NCI-H2196 treated with DMSO at 0.1 percent for 48 hours (cell line): ENCODE results near the gene HSD17B2.

Source experiments
- DNase-seq: peaks from one replicate; lab custom pipeline; 2025; ENCODE audit not compliant: unreplicated experiment; lab: John Stamatoyannopoulos, UW

Gene HSD17B2

GRCh38 chr16:82017911-82018568, 17.0 kb upstream of the HSD17B2 start:
- DNase-seq = no peak

GRCh38 chr16:82019535-82019934, 15.5 kb upstream of the HSD17B2 start:
- no peak for DNase-seq

- DNase-seq = no peak
These were observed 15.0 kb upstream of the HSD17B2 start for GRCh38 chr16:82020051-82020450.

- no peak for DNase-seq
These were observed 11.8 kb upstream of the HSD17B2 start for GRCh38 chr16:82023206-82023605.

GRCh38 chr16:82024316-82024715, 10.7 kb upstream of the HSD17B2 start:
- DNase-seq = no peak

GRCh38 chr16:82024883-82025282, 10.2 kb upstream of the HSD17B2 start:
- no peak for DNase-seq

- DNase-seq = no peak
These were observed 7.4 kb upstream of the HSD17B2 start for GRCh38 chr16:82027629-82028064.

GRCh38 chr16:82031116-82032084, 3.7 kb upstream of the HSD17B2 start:
- no peak for DNase-seq

- no peak for DNase-seq
These were observed 2.0 kb upstream of the HSD17B2 start for GRCh38 chr16:82033006-82033405.

GRCh38 chr16:82033683-82034300, 1.3 kb upstream of the HSD17B2 start:
- no peak for DNase-seq

- DNase-seq = no peak
These were observed 2.2 kb downstream of the HSD17B2 start for GRCh38 chr16:82037251-82037650.

- DNase-seq = no peak
These were observed 2.6 kb downstream of the HSD17B2 start for GRCh38 chr16:82037666-82038065.

GRCh38 chr16:82040296-82040695, 5.2 kb downstream of the HSD17B2 start:
- no peak for DNase-seq

GRCh38 chr16:82041542-82041941, 6.5 kb downstream of the HSD17B2 start:
- no peak for DNase-seq

GRCh38 chr16:82042144-82042543, 7.1 kb downstream of the HSD17B2 start:
- DNase-seq = no peak

- no peak for DNase-seq
These were observed 7.8 kb downstream of the HSD17B2 start for GRCh38 chr16:82042846-82043245.

GRCh38 chr16:82043680-82044584, 8.9 kb downstream of the HSD17B2 start:
- DNase-seq = no peak

GRCh38 chr16:82044585-82044911, 9.5 kb downstream of the HSD17B2 start:
- no peak for DNase-seq

GRCh38 chr16:82045465-82045864, 10.4 kb downstream of the HSD17B2 start:
- no peak for DNase-seq

GRCh38 chr16:82046541-82046940, 11.5 kb downstream of the HSD17B2 start:
- DNase-seq = no peak

- DNase-seq = no peak
These were observed 11.9 kb downstream of the HSD17B2 start for GRCh38 chr16:82046941-82047340.
